ENCODE measurements around the gene STAM2.
A peak's percentile ranks its signal among the peaks of the same experiment; 100 is the strongest.

The STAM2 gene

GRCh38 chr2:152175368-152176112 lies at the start of gene STAM2:
STAM2 (minus strand) TSS chr2:152175763; CDS start chr2:152175642, 121 bp downstream.
- peak; percentile 96 for TF ChIP-seq CTCF (IDR thresholded peaks at IDR 0.05; ENCODE audit: extremely low read depth, insufficient read depth, missing control alignments)
- peak; percentile 92 for DNase-seq (ENCODE audit: low spot score)
- in situ Hi-C loops (cut with MboI; ENCODE audit: low pct_unique_long_range_greater_than_20kb, low sequenced_read_pairs, unreplicated experiment): no loop called here

GRCh38 chr2:152223977-152224376 lies 48.4 kb upstream of the STAM2 start:
- in situ Hi-C loops (cut with MboI; ENCODE audit: low pct_unique_long_range_greater_than_20kb, low sequenced_read_pairs, unreplicated experiment): no loop called here
- TF ChIP-seq CTCF (IDR thresholded peaks at IDR 0.05; ENCODE audit: extremely low read depth, insufficient read depth, missing control alignments): no peak
- no peak for DNase-seq (ENCODE audit: low spot score)

GRCh38 chr2:152222975-152223637 lies 47.5 kb upstream of the STAM2 start:
- DNase-seq (ENCODE audit: low spot score): no peak
- no peak for TF ChIP-seq CTCF (IDR thresholded peaks at IDR 0.05; ENCODE audit: extremely low read depth, insufficient read depth, missing control alignments)
- in situ Hi-C loops (cut with MboI; ENCODE audit: low pct_unique_long_range_greater_than_20kb, low sequenced_read_pairs, unreplicated experiment): no loop called here

GRCh38 chr2:152221839-152222238 lies 46.3 kb upstream of the STAM2 start:
- no peak for TF ChIP-seq CTCF (IDR thresholded peaks at IDR 0.05; ENCODE audit: extremely low read depth, insufficient read depth, missing control alignments)
- no peak for DNase-seq (ENCODE audit: low spot score)
- in situ Hi-C loops (cut with MboI; ENCODE audit: low pct_unique_long_range_greater_than_20kb, low sequenced_read_pairs, unreplicated experiment): no loop called here

- in situ Hi-C loops (cut with MboI; ENCODE audit: low pct_unique_long_range_greater_than_20kb, low sequenced_read_pairs, unreplicated experiment): no loop called here
- no peak for DNase-seq (ENCODE audit: low spot score)
- no peak for TF ChIP-seq CTCF (IDR thresholded peaks at IDR 0.05; ENCODE audit: extremely low read depth, insufficient read depth, missing control alignments)
These were observed 43.7 kb upstream of the STAM2 start for GRCh38 chr2:152219077-152219828.

GRCh38 chr2:152201466-152201830 lies 25.9 kb upstream of the STAM2 start:
- DNase-seq (ENCODE audit: low spot score): no peak
- TF ChIP-seq CTCF (IDR thresholded peaks at IDR 0.05; ENCODE audit: extremely low read depth, insufficient read depth, missing control alignments): no peak
- in situ Hi-C loops (cut with MboI; ENCODE audit: low pct_unique_long_range_greater_than_20kb, low sequenced_read_pairs, unreplicated experiment): no loop called here
